ENCODE measurements around the gene DNAH2. TPM values are rescaled to one million over a fixed set of nuclear protein-coding genes. Genes with fewer than 3 reads are reported as not detected.

DNAH2 gene
- total and polyA plus RNA-seq, 2 of the 8 experiments (the other 6 are each of a cell fraction or from before 2014, with no cell fraction given), result 0.13 to 0.18 TPM

DNA sequence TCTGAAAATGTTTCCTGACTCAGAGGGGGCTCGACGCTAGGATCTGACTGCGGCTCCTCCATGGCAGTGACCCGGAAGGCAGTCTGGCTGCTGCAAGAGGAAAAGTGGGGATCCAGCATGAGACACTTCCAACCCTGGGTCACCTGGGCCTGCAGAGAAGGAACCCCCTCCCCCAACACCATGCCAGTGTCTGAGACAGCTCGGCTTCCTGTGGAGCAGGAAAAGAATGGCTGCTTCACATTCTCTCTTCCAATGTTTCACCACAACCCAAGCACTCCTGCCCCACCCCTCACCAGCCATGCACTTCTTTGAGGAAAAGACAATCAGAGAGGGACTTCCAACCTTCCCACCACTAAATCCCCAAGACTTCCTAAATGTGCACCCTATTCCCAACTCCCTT lies 41.0 kb upstream of the DNAH2 start:
- 0 out of 2 replicates have a peak overlapping the region, but pooled peaks have one; percentile 1 for H2BK20ac ChIP-seq (ENCODE audit: low read length)
- no peak overlapping the region; the same call in 1 of the 2 replicates for H3K27ac ChIP-seq (ENCODE audit: low read depth, low read length)
- WGBS, 2 experiments (ENCODE audit: extremely low coverage in 1 of 2, insufficient coverage in 1 of 2, insufficient read length in 1 of 2, insufficient replicate concordance in 2 of 2, low coverage in 1 of 2, low lambda C conversion rate in 2 of 2, missing lambda C conversion rate in 1 of 2), result 81% methylated on average over 5 of the region's 5 CpGs; no CpG with 5 or more reads in 1 of the 2 experiments
- peak overlapping the region; percentile 40; the same call in 1 of the 2 replicates for H2BK5ac ChIP-seq (ENCODE audit: low read depth, low read length)
- no peak overlapping the region for H3K23ac ChIP-seq (ENCODE audit: insufficient read length)
- TF ChIP-seq SIN3A (conservative IDR thresholded peaks at IDR 0.05 in 1 of 2, IDR thresholded peaks at IDR 0.05 in 1 of 2; ENCODE audit: low read depth in 1 of 2, low read length in 2 of 2) (0 out of 4 replicates have a peak, but pooled peaks of 1 of the 2 experiments have one; percentile 50), TCF12 (IDR thresholded peaks at IDR 0.05; ENCODE audit: low read depth, low read length) (0 out of 2 replicates have a peak, but pooled peaks have one; percentile 24), SP1 (IDR thresholded peaks at IDR 0.05; ENCODE audit: low read depth, low read length) (peak; percentile 64), JUN (IDR thresholded peaks at IDR 0.05; ENCODE audit: low read depth, low read length) (no peak)
- TF ChIP-seq, protein P1, sequence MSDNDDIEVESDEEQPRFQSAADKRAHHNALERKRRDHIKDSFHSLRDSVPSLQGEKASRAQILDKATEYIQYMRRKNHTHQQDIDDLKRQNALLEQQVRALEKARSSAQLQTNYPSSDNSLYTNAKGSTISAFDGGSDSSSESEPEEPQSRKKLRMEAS (IDR thresholded peaks at IDR 0.05), result peak; percentile 49
- H3K79me2 ChIP-seq (ENCODE audit: control insufficient read depth in 1 of 2, insufficient read depth in 2 of 2, low read length in 2 of 2), result peaks cover 0 to 25% of the 10 kb centered on the region in 2 experiments; a peak in 2 of 4 replicates
- H3K4ac ChIP-seq (replicated peaks; ENCODE audit: insufficient read length, low read depth, low read length), result no peak overlapping the region
- no peak for DNase-seq (ENCODE audit: low read depth in 1 of 2, low spot score in 2 of 2)
- H4K5ac ChIP-seq (ENCODE audit: insufficient read length, low read depth, low read length), result no peak overlapping the region
- H3K56ac ChIP-seq (replicated peaks; ENCODE audit: insufficient read length, low read depth, low read length), result no peak overlapping the region
- peaks cover 24 to 44% (median 37%) of the 10 kb centered on the region in 4 experiments for H3K36me3 ChIP-seq (ENCODE audit: control insufficient read depth in 2 of 4, insufficient read depth in 4 of 4, low read length in 3 of 4)
- H2AK5ac ChIP-seq (ENCODE audit: low read depth, low read length), result no peak overlapping the region
- peaks cover 5 to 18% (median 12%) of the 10 kb centered on the region in 4 experiments for H3K4me1 ChIP-seq (replicated peaks in 1 of 4; ENCODE audit: control insufficient read depth in 3 of 4, insufficient read depth in 4 of 4, low read length in 3 of 4)
- peaks cover 5 to 13% of the 10 kb centered on the region in 2 experiments; a peak in 2 of 4 replicates for H3K9me3 ChIP-seq (ENCODE audit: insufficient read depth in 2 of 2, low read depth in 1 of 2, low read length in 1 of 2)
- H4K20me1 ChIP-seq (replicated peaks in 1 of 2; ENCODE audit: control insufficient read depth in 1 of 2, insufficient read depth in 2 of 2, low read length in 2 of 2), result peaks cover 4 to 5% of the 10 kb centered on the region in 2 experiments
- no peak overlapping the region; the same call in 1 of the 2 replicates for H2BK12ac ChIP-seq (ENCODE audit: low read depth, low read length)
- H4K91ac ChIP-seq (replicated peaks; ENCODE audit: insufficient read length, low read length), result no peak overlapping the region
- ChIA-PET POLR2A (ENCODE audit: partially characterized antibody) (interaction anchor here (0.6 to 79.4 kb wide), 8 partner anchors 10 to 165 kb away, joined by 3 to 2272 read pairs (median 8); partner anchors contain the start of genes ATP1B2, CD68, FXR2 and MPDU1), CTCF (ENCODE audit: partially characterized antibody) (interaction anchor here (0.6 to 15.7 kb wide), 6 partner anchors 9 to 87 kb away, joined by 4 to 332 read pairs (median 68); partner anchors contain the start of genes SHBG, SOX15, TP53 and WRAP53)
- no peaks in the 10 kb centered on the region for H3K27me3 ChIP-seq (replicated peaks in 1 of 4; ENCODE audit: control insufficient read depth in 3 of 4, extremely low read depth in 1 of 4, insufficient read depth in 3 of 4, low read length in 3 of 4)
- peak overlapping the region; percentile 47 to 57 for H3K4me2 ChIP-seq (ENCODE audit: insufficient read depth in 1 of 2, low read depth in 2 of 2, low read length in 2 of 2)
- no peaks in the 10 kb centered on the region for H3K23me2 ChIP-seq (ENCODE audit: low read depth, low read length)
- no peak overlapping the region for H2AFZ ChIP-seq (ENCODE audit: low read length)
- no peak overlapping the region for H3K18ac ChIP-seq (ENCODE audit: extremely low read depth, low read length)
- no peak overlapping the region for H4K8ac ChIP-seq (ENCODE audit: extremely low read depth, insufficient read depth, low read length)
- no peak overlapping the region for H3K14ac ChIP-seq (ENCODE audit: insufficient read length)
- H3K4me3 ChIP-seq (ENCODE audit: extremely low read depth in 1 of 4, insufficient read depth in 2 of 4, low read depth in 3 of 4, low read length in 4 of 4), result peak overlapping the region in 2 of 4 experiments; percentile 15 to 16; a peak in 2 of 8 replicates
- H2BK15ac ChIP-seq (ENCODE audit: low read length), result no peak overlapping the region
- H2BK120ac ChIP-seq (replicated peaks; ENCODE audit: low read depth, low read length), result no peak overlapping the region
- H3K79me1 ChIP-seq (ENCODE audit: low read depth, low read length), result peaks cover 3% of the 10 kb centered on the region; the same call in 1 of the 2 replicates
- H3K9ac ChIP-seq (replicated peaks in 1 of 4; ENCODE audit: extremely low read depth in 1 of 4, low read depth in 3 of 4, low read length in 3 of 4), result no peak overlapping the region
- FAIRE-seq, result peak; percentile 32
